Measurements from ENCODE around the gene CASD1. TPM values are rescaled to one million over a fixed set of nuclear protein-coding genes. Genes with fewer than 3 reads are reported as not detected.
A peak's percentile ranks its signal among the peaks of the same experiment; 100 is the strongest.

CASD1 gene
- total and polyA plus RNA-seq, 5 donors = 18.3 to 22.6 (median 21.3) TPM

DNA sequence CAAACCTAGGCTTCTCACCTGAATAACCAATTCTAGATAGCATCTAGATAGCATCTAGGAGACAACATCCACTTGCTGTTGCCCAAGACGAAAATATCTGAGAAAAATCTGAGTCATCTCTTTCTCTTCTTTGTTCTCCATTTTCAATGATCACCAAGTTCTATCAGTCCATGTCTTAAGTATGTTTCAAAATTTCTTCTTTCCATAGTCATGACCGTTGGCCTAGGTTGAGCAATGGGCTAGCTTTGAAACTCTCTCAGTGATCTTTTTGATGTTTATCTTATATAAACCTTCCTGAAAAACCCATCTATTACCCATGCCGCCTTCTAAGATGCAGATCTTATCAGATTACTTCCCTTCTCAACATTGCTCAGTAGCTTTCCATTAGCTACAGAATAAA, 23.4 kb upstream of the CASD1 start:
- no peak overlapping the region for H3K27ac ChIP-seq (ENCODE audit: low read length)
- DNase-seq (no peak), ATAC-seq (no peak)
- H3K4me3 ChIP-seq (ENCODE audit: low read length) = no peak overlapping the region
- no peaks in the 10 kb centered on the region for H3K9me3 ChIP-seq (ENCODE audit: control insufficient read depth, low read length)
- WGBS = 84% methylated on average over 3 of the region's 3 CpGs
- H3K4me1 ChIP-seq (ENCODE audit: control insufficient read depth, insufficient read depth, low read length) = no peaks in the 10 kb centered on the region
- no peaks in the 10 kb centered on the region for H3K27me3 ChIP-seq (ENCODE audit: control insufficient read depth, insufficient read depth)
- intact Hi-C loops (cut with DNase I) = no loop called here

DNA sequence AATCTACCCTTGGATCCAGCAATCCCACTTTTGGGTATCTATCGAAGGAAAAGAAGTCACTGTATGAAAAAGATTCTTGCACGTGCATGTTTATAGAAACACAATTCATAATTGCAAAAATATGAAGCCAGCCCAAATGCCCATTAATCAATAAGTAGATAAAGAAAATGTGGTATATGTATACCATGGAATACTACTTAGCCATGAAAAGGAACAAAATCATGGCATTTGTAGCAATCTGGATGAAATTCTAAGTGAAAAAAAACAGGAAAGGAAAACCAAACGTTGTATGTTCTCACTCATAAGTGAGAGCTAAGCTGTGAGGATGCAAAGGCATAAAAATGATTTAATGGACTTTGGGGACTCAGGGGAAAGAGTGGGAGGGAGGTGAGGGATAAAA, 18.2 kb upstream of the CASD1 start:
- DNase-seq = no peak
- intact Hi-C loops (cut with DNase I) = no loop called here
- H3K4me3 ChIP-seq (ENCODE audit: low read length) = no peak overlapping the region
- no peak for ATAC-seq
- WGBS = 77% methylated on average over 3 of the region's 3 CpGs
- no peaks in the 10 kb centered on the region for H3K27me3 ChIP-seq (ENCODE audit: control insufficient read depth, insufficient read depth)
- no peak overlapping the region for H3K27ac ChIP-seq (ENCODE audit: low read length)
- H3K9me3 ChIP-seq (ENCODE audit: control insufficient read depth, low read length) = no peaks in the 10 kb centered on the region
- no peaks in the 10 kb centered on the region for H3K4me1 ChIP-seq (ENCODE audit: control insufficient read depth, insufficient read depth, low read length)

DNA sequence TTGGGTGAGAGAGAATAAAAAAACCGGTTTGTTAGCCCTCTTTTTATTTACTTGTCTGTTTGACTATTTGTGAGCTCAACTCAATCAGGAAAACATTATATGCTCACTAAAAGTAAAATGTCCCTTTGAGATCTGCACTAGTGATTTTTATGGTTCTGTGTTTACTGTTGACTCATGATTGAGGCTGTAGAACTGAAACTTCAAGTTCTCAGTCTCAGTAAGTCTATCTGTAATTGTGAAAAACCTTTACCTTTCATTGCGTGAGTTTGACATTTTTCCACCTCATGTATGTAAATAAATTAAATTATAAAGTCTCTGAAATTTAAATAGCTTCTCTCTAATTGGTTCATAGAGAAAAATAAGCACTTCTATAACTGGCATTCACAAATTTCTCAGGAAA, 17.0 kb upstream of the CASD1 start:
- no peak for ATAC-seq
- no peak for DNase-seq
- intact Hi-C loops (cut with DNase I) = no loop called here
- Histone ChIP-seq H3K27me3 (ENCODE audit: control insufficient read depth, insufficient read depth) (no peaks in the 10 kb centered on the region), H3K27ac (ENCODE audit: low read length) (no peak overlapping the region), H3K9me3 (ENCODE audit: control insufficient read depth, low read length) (no peaks in the 10 kb centered on the region), H3K4me1 (ENCODE audit: control insufficient read depth, insufficient read depth, low read length) (no peaks in the 10 kb centered on the region), H3K4me3 (ENCODE audit: low read length) (no peak overlapping the region)
- WGBS = 90% methylated on average over 2 of the region's 2 CpGs

DNA sequence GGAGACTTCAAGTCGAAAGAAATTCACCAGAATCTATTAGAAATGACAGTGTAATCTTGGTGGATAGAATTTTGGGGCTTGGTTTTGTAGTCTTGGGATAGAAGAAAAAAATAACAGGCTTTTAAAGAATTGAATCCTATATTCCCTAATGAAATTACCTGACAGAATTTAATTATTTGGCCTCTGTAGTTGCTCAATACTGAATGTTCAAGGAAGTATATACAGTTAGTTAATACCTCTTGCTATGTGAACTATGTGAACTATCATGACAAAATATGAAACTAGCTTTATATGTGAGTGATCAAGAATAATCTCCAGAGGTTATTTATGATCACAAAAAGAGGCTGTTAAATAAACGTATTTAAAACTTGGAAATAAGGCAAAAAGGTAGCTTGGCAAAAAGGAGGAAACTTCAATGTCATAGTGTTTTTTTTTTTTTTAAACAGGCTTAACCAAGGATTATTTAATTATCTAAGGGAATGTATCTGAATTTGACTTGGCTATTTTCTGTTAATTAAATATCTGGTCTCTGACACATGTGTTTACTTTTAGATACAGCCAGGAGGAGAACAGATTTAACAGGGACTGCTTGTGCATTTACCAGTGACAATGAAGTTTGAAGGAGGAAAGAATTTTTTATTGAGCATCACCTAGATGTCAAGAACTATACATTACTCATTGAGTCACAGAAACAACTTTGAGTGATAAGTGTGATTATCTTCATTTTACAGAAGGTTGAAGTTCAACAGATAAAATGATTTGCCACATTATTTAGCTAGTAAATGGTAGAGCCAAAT, 11.5 kb upstream of the CASD1 start:
- WGBS = 84% methylated on average over 2 of the region's 2 CpGs
- intact Hi-C loops (cut with DNase I) = no loop called here
- Histone ChIP-seq H3K27me3 (ENCODE audit: control insufficient read depth, insufficient read depth) (no peaks in the 10 kb centered on the region), H3K4me3 (ENCODE audit: low read length) (no peak overlapping the region), H3K9me3 (ENCODE audit: control insufficient read depth, low read length) (no peaks in the 10 kb centered on the region), H3K4me1 (ENCODE audit: control insufficient read depth, insufficient read depth, low read length) (no peaks in the 10 kb centered on the region), H3K27ac (ENCODE audit: low read length) (no peak overlapping the region)
- ATAC-seq = no peak
- no peak for DNase-seq

DNA sequence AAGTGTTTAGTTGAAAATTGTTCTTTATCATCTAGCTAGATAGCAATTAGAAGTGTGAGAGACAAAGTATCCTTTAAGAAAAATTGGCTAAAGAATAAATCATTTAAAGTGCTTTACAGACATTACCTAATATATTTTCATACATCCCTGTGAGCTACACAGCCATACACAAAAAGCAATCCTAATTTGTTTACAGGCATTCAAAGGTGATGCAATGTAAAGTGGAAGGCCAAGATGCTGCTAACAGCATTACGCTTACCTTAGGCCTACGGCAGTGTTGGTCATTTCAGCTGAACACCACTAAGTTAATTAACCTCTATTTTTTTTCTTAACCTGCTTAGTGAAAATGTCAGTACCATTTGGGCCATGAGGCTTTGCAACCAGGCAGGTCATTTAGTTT, 10.7 kb upstream of the CASD1 start:
- DNase-seq = no peak
- no peak for ATAC-seq
- WGBS = 95% methylated on average over 2 of the region's 2 CpGs
- intact Hi-C loops (cut with DNase I) = no loop called here
- Histone ChIP-seq H3K27ac (ENCODE audit: low read length) (no peak overlapping the region), H3K9me3 (ENCODE audit: control insufficient read depth, low read length) (no peaks in the 10 kb centered on the region), H3K4me1 (ENCODE audit: control insufficient read depth, insufficient read depth, low read length) (no peaks in the 10 kb centered on the region), H3K27me3 (ENCODE audit: control insufficient read depth, insufficient read depth) (no peaks in the 10 kb centered on the region), H3K4me3 (ENCODE audit: low read length) (no peak overlapping the region)

DNA sequence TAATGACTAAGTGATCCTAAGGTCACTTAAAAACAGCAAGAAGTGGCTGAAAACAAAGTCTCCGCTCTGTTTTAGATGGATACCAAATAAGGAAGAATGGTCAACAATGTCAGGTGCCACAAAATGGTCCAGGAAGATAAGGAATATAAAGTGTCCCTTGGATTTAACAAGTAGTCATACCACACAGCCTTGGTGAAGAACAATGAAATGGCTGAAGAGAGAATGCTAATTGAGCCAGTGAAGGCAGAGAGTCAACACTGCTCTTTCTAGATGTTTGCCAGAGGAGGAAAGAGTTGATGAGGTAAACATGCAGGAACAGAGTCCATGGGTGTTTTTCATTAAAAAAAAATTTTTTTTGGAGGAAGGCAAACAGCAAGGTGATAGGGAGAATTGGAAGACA, 2.1 kb upstream of the CASD1 start:
- H3K4me3 ChIP-seq (ENCODE audit: low read length) = no peak overlapping the region
- intact Hi-C loops (cut with DNase I) = loop anchor here in 1 of 4 donors (10.0 kb wide), 1 partner anchor 53 kb away; no protein-coding TSS in a partner anchor

DNA sequence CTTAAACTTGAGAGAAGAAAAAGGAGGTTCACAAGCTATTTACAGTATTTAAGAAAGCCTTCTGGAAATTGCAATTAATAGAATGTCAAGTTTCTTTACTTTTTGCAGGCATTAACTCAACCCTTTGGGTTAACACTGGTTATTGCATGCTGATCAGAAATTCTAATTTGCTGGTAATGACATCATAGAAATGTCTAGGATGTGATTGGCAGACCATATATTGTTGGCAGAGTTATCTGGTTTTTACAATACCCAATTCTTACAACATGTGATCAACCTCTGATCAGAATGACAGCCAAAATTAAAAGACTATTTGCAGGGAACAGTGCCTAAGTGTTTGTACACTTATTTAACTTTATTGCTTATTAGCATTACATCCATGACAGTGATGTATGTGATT, 1.6 kb upstream of the CASD1 start:
- Histone ChIP-seq H3K4me1 (ENCODE audit: control insufficient read depth, insufficient read depth, low read length) (peaks cover 4% of the 10 kb centered on the region), H3K27me3 (ENCODE audit: control insufficient read depth, insufficient read depth) (no peaks in the 10 kb centered on the region), H3K27ac (ENCODE audit: low read length) (no peak overlapping the region), H3K4me3 (ENCODE audit: low read length) (no peak overlapping the region), H3K9me3 (ENCODE audit: control insufficient read depth, low read length) (no peaks in the 10 kb centered on the region)
- ATAC-seq (no peak), DNase-seq (no peak)
- intact Hi-C loops (cut with DNase I) = loop anchor here in 1 of 4 donors (10.0 kb wide), 1 partner anchor 53 kb away; no protein-coding TSS in a partner anchor

More for the DNA sequence above, 2.1 kb upstream of the CASD1 start:
- no peaks in the 10 kb centered on the region for H3K27me3 ChIP-seq (ENCODE audit: control insufficient read depth, insufficient read depth)
- DNase-seq (no peak), ATAC-seq (no peak)
- peaks cover 4% of the 10 kb centered on the region for H3K4me1 ChIP-seq (ENCODE audit: control insufficient read depth, insufficient read depth, low read length)
- WGBS = 94% methylated on average over 1 of the region's 1 CpG
- no peak overlapping the region for H3K27ac ChIP-seq (ENCODE audit: low read length)
- H3K9me3 ChIP-seq (ENCODE audit: control insufficient read depth, low read length) = no peaks in the 10 kb centered on the region

DNA sequence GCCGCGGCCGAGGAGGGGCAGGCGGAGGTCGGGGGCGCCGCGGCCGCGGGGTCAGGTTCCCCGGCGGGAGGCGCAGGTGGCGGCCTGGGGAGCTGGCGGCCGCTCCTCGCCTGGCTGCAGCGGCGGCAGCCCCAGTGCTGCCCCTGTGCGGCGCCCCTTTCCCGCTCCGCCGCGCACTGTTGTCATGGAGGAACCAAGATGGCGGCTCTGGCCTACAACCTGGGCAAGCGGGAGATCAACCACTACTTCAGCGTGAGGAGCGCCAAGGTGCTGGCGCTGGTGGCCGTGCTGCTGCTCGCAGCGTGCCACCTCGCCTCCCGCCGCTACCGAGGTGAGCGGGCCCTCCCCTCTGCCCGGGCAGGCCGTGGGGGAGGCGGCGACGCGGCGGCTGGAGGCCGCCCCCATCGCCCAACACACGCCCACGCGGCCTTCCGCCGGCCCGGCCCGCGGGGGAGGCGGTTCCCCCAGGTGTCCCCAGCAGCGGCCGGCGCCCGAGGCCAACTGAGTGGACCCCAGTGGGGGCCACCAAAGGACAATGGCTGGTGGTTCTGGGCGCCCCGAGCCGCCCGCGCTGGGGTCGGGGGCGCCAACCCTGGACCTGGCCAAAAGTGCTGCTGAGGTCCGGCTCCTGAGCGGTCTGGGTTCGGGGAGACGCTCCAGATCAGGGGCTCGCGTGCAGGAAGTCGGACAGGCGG, 425 bp downstream of the CASD1 start:
- Histone ChIP-seq H3K27ac (ENCODE audit: low read length) (peak overlapping the region; percentile 75), H3K9me3 (ENCODE audit: control insufficient read depth, low read length) (no peaks in the 10 kb centered on the region), H3K4me1 (ENCODE audit: control insufficient read depth, insufficient read depth, low read length) (peaks cover 4% of the 10 kb centered on the region), H3K27me3 (ENCODE audit: control insufficient read depth, insufficient read depth) (no peaks in the 10 kb centered on the region), H3K4me3 (ENCODE audit: low read length) (peak overlapping the region; percentile 71)
- under 1% methylated on average over 75 of the region's 75 CpGs for WGBS
- ATAC-seq (peak; percentile 91 to 93), DNase-seq (peak; percentile 66 to 88 (median 85))
- intact Hi-C loops (cut with DNase I) = loop anchor here in 1 of 4 donors (10.0 kb wide), 1 partner anchor 55 kb away; no protein-coding TSS in a partner anchor

DNA sequence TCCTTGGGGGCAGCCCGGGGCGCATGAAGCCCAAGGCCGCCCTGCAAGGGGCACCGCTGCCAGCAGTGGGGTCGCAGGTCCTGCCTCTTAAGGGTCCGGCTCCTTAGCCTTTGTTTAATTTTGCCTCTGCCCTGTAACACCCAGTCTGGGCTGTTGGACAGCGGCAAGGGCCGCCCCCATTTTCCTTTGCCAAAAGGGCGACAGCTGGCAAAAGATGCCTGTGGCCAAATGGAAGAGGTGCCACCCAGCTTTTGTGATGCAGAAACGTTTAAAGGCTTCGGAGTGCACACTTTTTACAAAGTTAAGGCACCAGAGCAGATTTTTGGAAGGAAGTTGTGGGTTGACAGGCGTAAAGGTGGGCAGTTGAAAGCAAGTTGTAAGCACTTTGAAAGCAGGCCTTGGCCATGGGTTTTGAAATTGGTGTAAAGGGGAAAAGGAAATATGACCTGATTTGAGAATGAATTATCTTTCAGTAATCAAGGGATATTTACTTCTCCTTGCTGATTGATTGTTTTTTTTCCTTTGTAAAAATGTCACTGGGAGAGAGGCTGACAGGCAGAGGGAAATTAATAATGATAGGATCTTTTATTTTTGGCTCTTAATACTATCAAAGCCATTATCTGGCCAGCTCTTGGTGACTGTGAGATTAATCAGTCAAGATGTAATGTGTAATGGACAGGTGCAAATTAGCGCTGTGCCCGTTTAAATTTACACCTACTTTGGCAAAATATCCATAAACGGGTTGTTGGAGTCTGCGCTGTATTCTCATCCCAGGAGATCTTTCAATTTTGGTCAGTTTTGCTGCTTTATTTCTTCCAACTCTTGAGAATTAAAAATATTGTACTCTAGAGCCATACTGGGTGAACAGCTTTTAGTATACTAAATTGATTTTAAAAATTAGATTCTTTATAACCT, 1.2 kb downstream of the CASD1 start:
- Histone ChIP-seq H3K9me3 (ENCODE audit: control insufficient read depth, low read length) (no peaks in the 10 kb centered on the region), H3K4me1 (ENCODE audit: control insufficient read depth, insufficient read depth, low read length) (peaks cover 4% of the 10 kb centered on the region), H3K27me3 (ENCODE audit: control insufficient read depth, insufficient read depth) (no peaks in the 10 kb centered on the region), H3K4me3 (ENCODE audit: low read length) (peak overlapping the region; percentile 71), H3K27ac (ENCODE audit: low read length) (peak overlapping the region; percentile 75)
- peak; percentile 59 to 68 for ATAC-seq
- intact Hi-C loops (cut with DNase I) = no loop called here
- 14% methylated on average over 16 of the region's 16 CpGs for WGBS
- peak in 2 of 3 donors; percentile 29 to 74 for DNase-seq

DNA sequence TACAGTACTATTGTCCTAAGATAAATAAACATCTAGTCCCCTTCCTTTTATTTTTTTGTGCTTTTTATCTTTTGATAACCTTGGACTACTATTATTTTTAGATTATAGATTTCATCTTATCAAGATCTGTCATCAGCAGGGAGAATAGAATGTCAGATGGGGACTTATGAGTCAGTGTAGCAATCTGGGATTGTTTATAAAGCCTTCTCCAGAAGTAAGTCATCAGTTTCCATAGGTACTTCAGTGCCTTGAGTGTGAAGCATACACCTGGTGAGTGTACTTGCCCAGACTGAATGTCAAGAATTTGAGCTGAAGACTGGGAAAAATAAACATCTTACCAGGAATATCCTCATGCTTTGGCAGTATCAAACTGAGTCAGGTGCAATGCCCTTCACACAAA, 2.1 kb downstream of the CASD1 start:
- no peak for ATAC-seq
- intact Hi-C loops (cut with DNase I) = no loop called here
- Histone ChIP-seq H3K27ac (ENCODE audit: low read length) (no peak overlapping the region), H3K4me1 (ENCODE audit: control insufficient read depth, insufficient read depth, low read length) (peaks cover 4% of the 10 kb centered on the region), H3K4me3 (ENCODE audit: low read length) (no peak overlapping the region), H3K9me3 (ENCODE audit: control insufficient read depth, low read length) (no peaks in the 10 kb centered on the region), H3K27me3 (ENCODE audit: control insufficient read depth, insufficient read depth) (no peaks in the 10 kb centered on the region)
- DNase-seq = no peak
